Spleen (tissue), 11 donors: ENCODE measurements around the gene RASL11B. TPM values are rescaled to one million over a fixed set of nuclear protein-coding genes. Genes with fewer than 3 reads are reported as not detected.

Experiments
- DNase-seq: peaks from one replicate; pipeline ENCODE4 v3.0.0-alpha.2; 2020
- H3K27ac ChIP-seq, 8 donors: fragments of 200-600 bp; sonication (generic) in 7 of 8; 1 replicate in 4 of 8; 2 replicates in 4 of 8; pipeline versions ENCODE4 v1.5.0 to v1.8.0; 2016 to 2021; ENCODE audit warnings: inconsistent platforms in 4 of 8, mild to moderate bottlenecking in 4 of 8, moderate library complexity in 1 of 8
- H3K27me3 ChIP-seq, 7 donors: fragments of 200-600 bp; sonication (generic) in 6 of 7; replicated peaks in 1 of 7; 1 replicate in 4 of 7; 2 replicates in 3 of 7; pipeline versions ENCODE4 v1.5.0 to v1.8.0; 2016 to 2021; ENCODE audit warnings: inconsistent platforms in 3 of 7, mild to moderate bottlenecking in 1 of 7
- H3K36me3 ChIP-seq, 6 donors: fragments of 200-600 bp; sonication (generic) in 5 of 6; 1 replicate in 4 of 6; 2 replicates in 2 of 6; pipeline versions ENCODE4 v1.5.0 to v1.8.0; 2016 to 2021; ENCODE audit warnings: inconsistent platforms in 2 of 6
- H3K4me1 ChIP-seq, 6 donors: fragments of 200-600 bp; sonication (generic) in 5 of 6; 1 replicate in 3 of 6; 2 replicates in 3 of 6; pipeline versions ENCODE4 v1.5.0 to v1.8.0; 2016 to 2021; ENCODE audit warnings: inconsistent platforms in 3 of 6
- H3K4me3 ChIP-seq, 8 donors: fragments of 200-600 bp; sonication (generic) in 7 of 8; 1 replicate in 4 of 8; 2 replicates in 4 of 8; pipeline versions ENCODE4 v1.5.0 to v1.8.0; 2016 to 2021; ENCODE audit warnings: inconsistent platforms in 4 of 8, mild to moderate bottlenecking in 4 of 8, moderate library complexity in 2 of 8
- H3K9me3 ChIP-seq, 8 donors: fragments of 200-600 bp; sonication (generic) in 7 of 8; 1 replicate in 4 of 8; 2 replicates in 4 of 8; pipeline versions ENCODE4 v1.5.0 to v1.8.0; 2016 to 2021; ENCODE audit warnings: inconsistent platforms in 4 of 8
- POLR2A ChIP-seq, 3 donors: fragments of 450-650 bp; IDR thresholded peaks; one replicate each; pipeline ENCODE4 v1.5.1; 2017; ENCODE audit warnings: antibody characterized with exemption in 3 of 3, mild to moderate bottlenecking in 1 of 3
- POLR2AphosphoS5 ChIP-seq, 3 donors: sonication (generic); formaldehyde crosslinking; IDR thresholded peaks; one replicate each; pipeline ENCODE4 v1.5.1; 2017; ENCODE audit warnings: antibody characterized with exemption in 3 of 3
- WGBS, 5 donors: extraction: QIAGEN DNeasy Blood & Tissue Kit in 3 of 5; methylation state at CpG; one replicate each; pipeline versions ENCODE4 v1.1.5 to v1.1.7; 2013 to 2018; 5-methylcytosine and 5-hydroxymethylcytosine counted together
- intact Hi-C: fragments of 100-400 bp; cut with DNase I; formaldehyde crosslinking; loops from one replicate; pipeline ENCODE4 v1.15.0; 2023; ENCODE audit warnings: low total_unique reads
- polyA plus RNA-seq, 3 donors: library from polyadenylated mRNA; stranded (reverse); fragments of 200-250 nt; gene quantifications; one replicate each; pipeline ENCODE4 v1.2.1, GENCODE V29; 2013
- total RNA-seq, 7 donors: library from RNA; depleted of rRNA in 3 of 7; stranded (reverse); fragments of >200 nt in 3 of 7; fragmentation: NEBNext Ultra II Directional in 4 of 7; extraction: Animal tissue kit (Norgen Biotek cat#: 25700) in 4 of 7; gene quantifications; one replicate each; pipeline versions ENCODE4 v1.1.0 to v1.2.1, GENCODE V29; 2016 to 2021
- TF ChIP-seq, protein P1 (sequence below), 11 experiments: fragments of 200-600 bp in 7 of 11; fragments of 450-650 bp in 4 of 11; sonication (generic) in 4 of 11; IDR thresholded peaks in 8 of 11; conservative IDR thresholded peaks in 3 of 11; 1 replicate in 7 of 11; 2 replicates in 4 of 11; pipeline versions ENCODE4 v1.4.0 to v1.8.0; 2016 to 2021; ENCODE audit warnings: antibody characterized with exemption in 11 of 11, inconsistent platforms in 4 of 11, mild to moderate bottlenecking in 1 of 11
- donor health status: healthy with polysubstance abuse.
- donor health status: DM: no; HTN: no; CAD: no; lungs with moderate emphysema.
- donor health status: DM: no; HTN: no; CAD: no.
- donor health status: Bipolar disorder and iron deficiency.
- donor health status: healthy.
- donor health status: DM: no; HTN: no; CAD: no.
- donor health status: DM: yes; HTN: yes; CAD: no.

The RASL11B gene
- total and polyA plus RNA-seq, 10 donors, result 4.4 to 55.6 (median 18.9) TPM

DNA sequence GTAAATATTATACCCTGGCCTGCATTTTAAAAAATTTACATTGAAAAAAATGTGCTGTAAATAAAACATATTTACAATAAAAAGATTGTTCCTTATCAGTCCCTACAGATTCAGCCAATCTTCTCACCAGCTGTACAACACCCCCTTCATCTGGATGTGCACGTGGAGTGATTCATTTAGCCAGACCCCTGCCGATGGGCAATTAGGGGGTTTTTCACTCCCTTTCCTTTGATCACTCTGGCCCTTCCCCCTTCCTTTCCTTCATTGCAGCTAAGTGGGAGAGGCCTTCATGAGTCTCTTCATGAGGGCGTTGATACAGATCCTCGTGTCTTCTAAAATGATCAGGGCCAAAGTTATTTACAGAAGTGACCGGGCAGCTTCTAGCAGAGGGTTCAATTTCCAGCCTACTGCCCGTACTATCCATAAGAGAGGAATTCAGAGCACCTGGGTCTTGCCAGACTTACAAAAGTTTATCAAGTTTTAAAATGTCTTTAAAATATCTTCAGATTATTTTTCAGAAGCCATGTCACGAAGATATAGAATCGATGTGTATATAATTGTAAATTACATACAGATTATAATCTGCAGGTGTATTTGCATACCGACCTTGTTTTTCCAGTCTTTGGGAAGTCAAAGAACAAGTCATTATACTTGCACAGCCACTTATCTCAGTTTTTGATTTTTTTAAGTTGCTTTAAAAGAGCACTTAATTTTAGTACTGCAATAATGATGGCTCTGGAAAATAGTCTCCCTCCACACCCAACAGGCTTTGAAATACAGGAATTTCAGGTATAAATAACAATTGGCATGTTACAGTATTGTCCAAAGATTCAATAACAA lies 21.4 kb upstream of the RASL11B start:
- no peak for DNase-seq
- peak overlapping the region in 2 of 8 donors; percentile 48 to 58 for H3K27ac ChIP-seq
- intact Hi-C loops, result no loop called here
- no peak for TF ChIP-seq POLR2A (IDR thresholded peaks at IDR 0.05)
- TF ChIP-seq, protein P1, sequence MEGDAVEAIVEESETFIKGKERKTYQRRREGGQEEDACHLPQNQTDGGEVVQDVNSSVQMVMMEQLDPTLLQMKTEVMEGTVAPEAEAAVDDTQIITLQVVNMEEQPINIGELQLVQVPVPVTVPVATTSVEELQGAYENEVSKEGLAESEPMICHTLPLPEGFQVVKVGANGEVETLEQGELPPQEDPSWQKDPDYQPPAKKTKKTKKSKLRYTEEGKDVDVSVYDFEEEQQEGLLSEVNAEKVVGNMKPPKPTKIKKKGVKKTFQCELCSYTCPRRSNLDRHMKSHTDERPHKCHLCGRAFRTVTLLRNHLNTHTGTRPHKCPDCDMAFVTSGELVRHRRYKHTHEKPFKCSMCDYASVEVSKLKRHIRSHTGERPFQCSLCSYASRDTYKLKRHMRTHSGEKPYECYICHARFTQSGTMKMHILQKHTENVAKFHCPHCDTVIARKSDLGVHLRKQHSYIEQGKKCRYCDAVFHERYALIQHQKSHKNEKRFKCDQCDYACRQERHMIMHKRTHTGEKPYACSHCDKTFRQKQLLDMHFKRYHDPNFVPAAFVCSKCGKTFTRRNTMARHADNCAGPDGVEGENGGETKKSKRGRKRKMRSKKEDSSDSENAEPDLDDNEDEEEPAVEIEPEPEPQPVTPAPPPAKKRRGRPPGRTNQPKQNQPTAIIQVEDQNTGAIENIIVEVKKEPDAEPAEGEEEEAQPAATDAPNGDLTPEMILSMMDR (IDR thresholded peaks at IDR 0.05 in 8 of 11, conservative IDR thresholded peaks at IDR 0.05 in 3 of 11), result no peak
- no peak for TF ChIP-seq POLR2AphosphoS5 (IDR thresholded peaks at IDR 0.05)
- WGBS, 5 donors, result 75 to 85% (median 79%) methylated on average over 9 of the region's 9 CpGs
- H3K9me3 ChIP-seq, result no peaks in the 10 kb centered on the region
- H3K36me3 ChIP-seq, result no peaks in the 10 kb centered on the region
- peaks cover 0 to 15% (median 3%) of the 10 kb centered on the region in 6 donors for H3K4me1 ChIP-seq
- H3K27me3 ChIP-seq, result no peaks in the 10 kb centered on the region
- no peak overlapping the region for H3K4me3 ChIP-seq

DNA sequence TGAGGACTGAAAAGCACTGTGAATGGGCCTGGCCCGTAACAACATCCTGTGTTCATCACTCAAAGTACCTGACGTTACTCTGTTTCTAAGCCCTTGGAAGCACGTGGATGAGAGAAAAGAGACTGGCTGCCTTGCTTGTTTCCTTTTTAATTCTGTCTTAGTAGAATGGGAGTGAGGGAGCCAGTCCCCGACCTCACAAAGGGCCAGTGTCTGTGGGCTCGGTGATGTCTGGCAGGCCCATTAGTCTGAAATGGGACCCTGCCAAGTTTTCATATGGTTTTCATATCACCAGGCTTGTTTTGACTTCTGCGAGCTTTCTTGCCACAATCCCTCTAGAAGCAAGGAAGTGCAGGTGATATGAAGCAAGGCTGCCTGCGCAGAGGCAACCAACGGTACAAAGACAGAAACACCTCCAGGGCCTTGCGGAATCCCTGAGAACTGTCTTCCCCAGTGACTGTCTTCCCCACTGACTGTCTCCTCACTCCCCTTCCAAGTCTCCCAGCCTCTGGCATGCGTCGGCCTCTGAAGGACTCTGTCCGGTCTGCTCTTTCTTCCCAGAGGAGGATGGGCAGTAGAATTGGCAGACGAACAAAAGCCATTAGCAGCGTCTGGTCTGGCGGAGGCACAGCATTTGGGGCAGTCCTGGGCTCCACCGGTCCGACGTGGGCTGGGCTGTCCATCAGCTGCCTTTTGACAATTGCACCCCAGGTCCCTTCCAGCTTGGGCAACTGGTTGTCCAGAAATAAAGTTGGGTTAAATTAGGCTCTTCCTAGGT lies 20.2 kb upstream of the RASL11B start:
- no peaks in the 10 kb centered on the region for H3K36me3 ChIP-seq
- WGBS, 5 donors, result 77 to 85% (median 79%) methylated on average over 18 of the region's 18 CpGs
- DNase-seq, result no peak
- no peaks in the 10 kb centered on the region for H3K27me3 ChIP-seq
- peak overlapping the region in 5 of 8 donors; percentile 26 to 58 (median 47) for H3K27ac ChIP-seq
- H3K9me3 ChIP-seq, result no peaks in the 10 kb centered on the region
- peak in 2 of 3 donors; percentile 14 to 20 for TF ChIP-seq POLR2AphosphoS5 (IDR thresholded peaks at IDR 0.05)
- TF ChIP-seq, protein P1 (IDR thresholded peaks at IDR 0.05 in 8 of 11, conservative IDR thresholded peaks at IDR 0.05 in 3 of 11), result no peak
- TF ChIP-seq POLR2A (IDR thresholded peaks at IDR 0.05), result no peak
- intact Hi-C loops, result no loop called here
- H3K4me3 ChIP-seq, result no peak overlapping the region
- peaks cover 0 to 15% (median 3%) of the 10 kb centered on the region in 6 donors for H3K4me1 ChIP-seq

DNA sequence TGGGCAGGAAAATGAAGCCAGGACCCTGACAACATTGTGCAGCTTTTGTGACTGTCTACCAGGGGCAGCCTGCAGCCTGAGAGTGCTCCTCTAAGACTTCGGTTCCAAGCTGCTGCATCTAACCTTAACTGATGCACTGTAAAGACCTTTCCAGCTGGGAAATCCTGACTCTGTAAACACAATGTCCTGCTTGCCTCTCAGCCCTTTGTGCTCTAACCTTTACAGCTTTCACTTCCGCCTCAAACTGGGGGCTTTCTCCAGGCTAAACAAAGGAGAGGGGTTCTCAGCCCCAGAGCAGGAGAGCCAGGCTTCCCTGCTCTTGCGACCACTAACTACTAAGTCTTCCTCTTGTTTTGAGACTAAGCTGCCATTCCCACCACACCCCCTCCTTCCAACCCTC lies 19.3 kb upstream of the RASL11B start:
- TF ChIP-seq, protein P1 (IDR thresholded peaks at IDR 0.05 in 8 of 11, conservative IDR thresholded peaks at IDR 0.05 in 3 of 11), result no peak
- TF ChIP-seq POLR2AphosphoS5 (IDR thresholded peaks at IDR 0.05) (no peak), POLR2A (IDR thresholded peaks at IDR 0.05) (no peak)
- H3K4me1 ChIP-seq, result peaks cover 0 to 15% (median 3%) of the 10 kb centered on the region in 6 donors
- intact Hi-C loops, result no loop called here
- H3K9me3 ChIP-seq, result no peaks in the 10 kb centered on the region
- H3K27ac ChIP-seq, result peak overlapping the region in 4 of 8 donors; percentile 19 to 58 (median 48)
- no peak overlapping the region for H3K4me3 ChIP-seq
- no peaks in the 10 kb centered on the region for H3K36me3 ChIP-seq
- 65 to 87% (median 84%) methylated on average over 3 of the region's 3 CpGs for WGBS, 5 donors
- H3K27me3 ChIP-seq, result no peaks in the 10 kb centered on the region
- DNase-seq, result no peak

DNA sequence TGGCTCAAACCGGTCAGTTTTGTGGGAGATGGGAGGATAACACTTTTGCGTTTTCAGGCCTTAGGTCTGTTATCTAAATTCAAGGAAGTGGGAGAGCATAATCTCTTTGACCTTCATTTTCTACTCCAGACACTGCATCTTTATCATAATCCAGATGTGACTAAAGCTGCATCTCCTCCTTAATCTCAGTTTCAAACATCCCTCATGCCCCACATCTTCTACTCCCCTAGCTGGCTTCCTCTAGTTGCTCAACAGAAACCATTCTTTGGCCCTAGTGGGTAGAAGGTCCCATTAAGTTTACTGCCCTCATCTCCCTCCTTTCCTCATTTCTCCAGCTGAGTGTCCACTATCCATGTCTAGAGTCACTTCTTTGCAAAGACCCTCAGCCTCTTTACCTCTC lies 18.8 kb upstream of the RASL11B start:
- TF ChIP-seq, protein P1 (IDR thresholded peaks at IDR 0.05 in 8 of 11, conservative IDR thresholded peaks at IDR 0.05 in 3 of 11), result no peak
- TF ChIP-seq POLR2AphosphoS5 (IDR thresholded peaks at IDR 0.05) (no peak), POLR2A (IDR thresholded peaks at IDR 0.05) (no peak)
- intact Hi-C loops, result no loop called here
- WGBS, 5 donors, result 64 to 83% (median 74%) methylated on average over 2 of the region's 2 CpGs
- no peak overlapping the region for H3K4me3 ChIP-seq
- H3K36me3 ChIP-seq, result no peaks in the 10 kb centered on the region
- peak overlapping the region in 4 of 8 donors; percentile 19 to 58 (median 48) for H3K27ac ChIP-seq
- H3K9me3 ChIP-seq, result no peaks in the 10 kb centered on the region
- no peak for DNase-seq
- H3K27me3 ChIP-seq, result no peaks in the 10 kb centered on the region
- H3K4me1 ChIP-seq, result peaks cover 0 to 15% (median 3%) of the 10 kb centered on the region in 6 donors
